HL-60 (cell line): ENCODE measurements around the gene TAL2.

Experiments used
- DNase-seq, 2 experiments: peaks; one replicate each; pipeline ENCODE4 v3.0.0-alpha.2; 2010 to 2020; ENCODE audit warnings: low read depth in 1 of 2, low spot score in 1 of 2
- H3K27ac ChIP-seq: fragments of 250-450 bp; sonication (Bioruptor Pico); replicated peaks from 2 replicates; pipeline ENCODE4 v1.5.1; 2020; ENCODE audit warnings: mild to moderate bottlenecking, moderate library complexity
- H3K27me3 ChIP-seq: fragments of 250-450 bp; sonication (Bioruptor Pico); 2 replicates; pipeline ENCODE4 v1.5.1; 2021; ENCODE audit warnings: mild to moderate bottlenecking, moderate library complexity; ENCODE audit not compliant: insufficient read depth, poor library complexity, severe bottlenecking
- H3K4me3 ChIP-seq: replicated peaks from 2 replicates; pipeline ENCODE4 v1.5.1; 2011; ENCODE audit warnings: mild to moderate bottlenecking, control low read depth, low read length; ENCODE audit not compliant: insufficient read depth
- CTCF ChIP-seq: IDR thresholded peaks from one replicate; pipeline ENCODE4 v1.5.1; 2011; ENCODE audit warnings: low read length, control low read depth, inconsistent platforms; ENCODE audit not compliant: insufficient read depth
- GABPA ChIP-seq: IDR thresholded peaks from 2 replicates; pipeline ENCODE4 v1.6.1; 2012; ENCODE audit warnings: low read depth
- POLR2AphosphoS5 ChIP-seq: IDR thresholded peaks from 2 replicates; pipeline ENCODE4 v1.6.1; 2012; ENCODE audit warnings: low read depth
- SPI1 ChIP-seq: IDR thresholded peaks from 2 replicates; pipeline ENCODE4 v1.6.1; 2012; ENCODE audit warnings: low read depth, mild to moderate bottlenecking, borderline replicate concordance
- TF ChIP-seq, protein P1 (sequence below): IDR thresholded peaks from 2 replicates; pipeline ENCODE4 v1.6.1; 2012; ENCODE audit warnings: low read depth; ENCODE audit not compliant: insufficient replicate concordance

Gene TAL2

DNA sequence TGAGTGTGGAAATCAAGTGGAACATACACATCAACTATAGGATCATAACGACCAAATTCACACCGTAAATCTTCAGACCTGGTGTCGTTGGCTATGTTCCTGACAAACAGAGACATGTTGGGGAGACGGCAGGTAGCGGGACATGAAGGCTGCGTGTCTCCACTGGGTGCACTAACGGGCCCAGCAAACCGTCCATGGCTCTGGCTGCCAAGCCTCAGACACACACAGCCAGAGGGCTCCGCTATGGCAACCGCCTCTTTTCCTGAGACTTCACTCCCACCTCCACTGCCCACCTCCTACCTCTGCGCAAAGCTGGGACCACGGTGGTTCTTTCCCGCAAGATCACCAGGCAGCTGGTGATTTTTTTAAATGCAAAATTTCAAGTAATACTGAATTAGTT lies 48.4 kb downstream of the TAL2 start:
- Histone ChIP-seq H3K27me3 (no peaks in the 10 kb centered on the region), H3K27ac (no peak overlapping the region), H3K4me3 (no peak overlapping the region)
- DNase-seq: no peak
- TF ChIP-seq POLR2AphosphoS5 (no peak), GABPA (no peak), SPI1 (no peak), CTCF (no peak)
- TF ChIP-seq, protein P1, sequence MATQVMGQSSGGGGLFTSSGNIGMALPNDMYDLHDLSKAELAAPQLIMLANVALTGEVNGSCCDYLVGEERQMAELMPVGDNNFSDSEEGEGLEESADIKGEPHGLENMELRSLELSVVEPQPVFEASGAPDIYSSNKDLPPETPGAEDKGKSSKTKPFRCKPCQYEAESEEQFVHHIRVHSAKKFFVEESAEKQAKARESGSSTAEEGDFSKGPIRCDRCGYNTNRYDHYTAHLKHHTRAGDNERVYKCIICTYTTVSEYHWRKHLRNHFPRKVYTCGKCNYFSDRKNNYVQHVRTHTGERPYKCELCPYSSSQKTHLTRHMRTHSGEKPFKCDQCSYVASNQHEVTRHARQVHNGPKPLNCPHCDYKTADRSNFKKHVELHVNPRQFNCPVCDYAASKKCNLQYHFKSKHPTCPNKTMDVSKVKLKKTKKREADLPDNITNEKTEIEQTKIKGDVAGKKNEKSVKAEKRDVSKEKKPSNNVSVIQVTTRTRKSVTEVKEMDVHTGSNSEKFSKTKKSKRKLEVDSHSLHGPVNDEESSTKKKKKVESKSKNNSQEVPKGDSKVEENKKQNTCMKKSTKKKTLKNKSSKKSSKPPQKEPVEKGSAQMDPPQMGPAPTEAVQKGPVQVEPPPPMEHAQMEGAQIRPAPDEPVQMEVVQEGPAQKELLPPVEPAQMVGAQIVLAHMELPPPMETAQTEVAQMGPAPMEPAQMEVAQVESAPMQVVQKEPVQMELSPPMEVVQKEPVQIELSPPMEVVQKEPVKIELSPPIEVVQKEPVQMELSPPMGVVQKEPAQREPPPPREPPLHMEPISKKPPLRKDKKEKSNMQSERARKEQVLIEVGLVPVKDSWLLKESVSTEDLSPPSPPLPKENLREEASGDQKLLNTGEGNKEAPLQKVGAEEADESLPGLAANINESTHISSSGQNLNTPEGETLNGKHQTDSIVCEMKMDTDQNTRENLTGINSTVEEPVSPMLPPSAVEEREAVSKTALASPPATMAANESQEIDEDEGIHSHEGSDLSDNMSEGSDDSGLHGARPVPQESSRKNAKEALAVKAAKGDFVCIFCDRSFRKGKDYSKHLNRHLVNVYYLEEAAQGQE: no peak

- no peak for TF ChIP-seq SPI1
- TF ChIP-seq CTCF: no peak
- TF ChIP-seq POLR2AphosphoS5: no peak
- TF ChIP-seq GABPA: no peak
- TF ChIP-seq, protein P1: no peak
- no peak overlapping the region for H3K4me3 ChIP-seq
- no peak for DNase-seq
- H3K27ac ChIP-seq: no peak overlapping the region
- no peaks in the 10 kb centered on the region for H3K27me3 ChIP-seq
Observed at GRCh38 chr9:105711867-105712266, 49.6 kb downstream of the TAL2 start.

- Histone ChIP-seq H3K27me3 (no peaks in the 10 kb centered on the region), H3K27ac (no peak overlapping the region), H3K4me3 (no peak overlapping the region)
- no peak for DNase-seq
- no peak for TF ChIP-seq SPI1
- TF ChIP-seq GABPA: no peak
- no peak for TF ChIP-seq CTCF
- TF ChIP-seq, protein P1: no peak
- TF ChIP-seq POLR2AphosphoS5: no peak
Observed at GRCh38 chr9:105712297-105712696, 50.0 kb downstream of the TAL2 start.
